OCI-LY1 (cell line): ENCODE data around the gene USH2A.

Experiments used
- H2AFZ ChIP-seq: fragments of 200-600 bp; sonication (generic), shearing (Covaris generic); 2 replicates; pipeline ENCODE4 v1.6.0; 2014; ENCODE audit warnings: antibody characterized with exemption, mild to moderate bottlenecking, low read length
- H3F3A ChIP-seq: fragments of 200-600 bp; sonication (generic), shearing (Covaris generic); 2 replicates; pipeline ENCODE4 v1.6.0; 2014; ENCODE audit warnings: mild to moderate bottlenecking, antibody characterized with exemption, low read length, moderate library complexity; ENCODE audit not compliant: insufficient read depth
- H3K27ac ChIP-seq: fragments of 200-600 bp; sonication (generic); 2 replicates; pipeline ENCODE4 v1.5.1; 2014; ENCODE audit warnings: low read length, mixed run types, mild to moderate bottlenecking, low read depth; ENCODE audit not compliant: poor library complexity, severe bottlenecking
- H3K27me3 ChIP-seq: fragments of 200-600 bp; sonication (generic); 2 replicates; pipeline ENCODE4 v1.6.0; 2014; ENCODE audit warnings: antibody characterized with exemption, mild to moderate bottlenecking, low read length, moderate library complexity; ENCODE audit not compliant: insufficient read depth
- H3K36me3 ChIP-seq: fragments of 200-600 bp; sonication (generic); 2 replicates; pipeline ENCODE4 v1.6.1; 2014; ENCODE audit warnings: mild to moderate bottlenecking, antibody characterized with exemption, low read length, moderate library complexity, mixed read lengths; ENCODE audit not compliant: insufficient read depth
- H3K4me1 ChIP-seq: fragments of 200-600 bp; sonication (generic); 2 replicates; pipeline ENCODE4 v1.5.1; 2014; ENCODE audit warnings: mild to moderate bottlenecking, low read length, moderate library complexity; ENCODE audit not compliant: insufficient read depth, severe bottlenecking
- H3K4me2 ChIP-seq: fragments of 200-600 bp; sonication (generic), shearing (Covaris generic); 2 replicates; pipeline ENCODE4 v1.6.1; 2014; ENCODE audit warnings: low read length
- H3K4me3 ChIP-seq: fragments of 200-600 bp; sonication (generic); 2 replicates; pipeline ENCODE4 v1.5.1; 2014; ENCODE audit warnings: low read length, low read depth, mild to moderate bottlenecking, mixed read lengths; ENCODE audit not compliant: poor library complexity, severe bottlenecking
- H3K79me2 ChIP-seq: fragments of 200-600 bp; shearing (Covaris generic); 2 replicates; pipeline ENCODE4 v1.6.1; 2016; ENCODE audit warnings: mixed run types, low read length, mixed read lengths; ENCODE audit not compliant: insufficient read depth
- H3K9ac ChIP-seq: fragments of 200-600 bp; sonication (generic), shearing (Covaris generic); 2 replicates; pipeline ENCODE4 v1.6.1; 2014; ENCODE audit warnings: mild to moderate bottlenecking, low read length, mixed read lengths
- H3K9me2 ChIP-seq: fragments of 200-600 bp; sonication (generic), shearing (Covaris generic); 2 replicates; pipeline ENCODE4 v1.6.1; 2014; ENCODE audit warnings: low read depth, mild to moderate bottlenecking, low read length, mixed read lengths
- H3K9me3 ChIP-seq: fragments of 200-600 bp; shearing (Covaris generic); 2 replicates; pipeline ENCODE4 v1.6.1; 2014; ENCODE audit warnings: low read length, mixed read lengths
- H4K20me1 ChIP-seq: fragments of 200-600 bp; sonication (generic), shearing (Covaris generic); 2 replicates; pipeline ENCODE4 v1.6.0; 2016; ENCODE audit warnings: mild to moderate bottlenecking, low read length; ENCODE audit not compliant: insufficient read depth
- EZH2 ChIP-seq: fragments of 200-600 bp; sonication (generic), shearing (Covaris generic); IDR thresholded peaks from 2 replicates; pipeline ENCODE4 v1.8.0; 2017; ENCODE audit warnings: borderline replicate concordance, mixed run types, mild to moderate bottlenecking, antibody characterized with exemption, low read length, moderate library complexity, mixed read lengths
- TF ChIP-seq, protein P1 (sequence below): fragments of 200-600 bp; sonication (generic), shearing (Covaris generic); IDR thresholded peaks from 2 replicates; pipeline ENCODE4 v1.5.1; 2017; ENCODE audit warnings: mild to moderate bottlenecking, antibody characterized with exemption, low read length, moderate library complexity, mixed read lengths

The USH2A gene

GRCh38 chr1:215595231-215595630, 828.0 kb downstream of the USH2A start:
- TF ChIP-seq EZH2 = no peak
- TF ChIP-seq, protein P1, sequence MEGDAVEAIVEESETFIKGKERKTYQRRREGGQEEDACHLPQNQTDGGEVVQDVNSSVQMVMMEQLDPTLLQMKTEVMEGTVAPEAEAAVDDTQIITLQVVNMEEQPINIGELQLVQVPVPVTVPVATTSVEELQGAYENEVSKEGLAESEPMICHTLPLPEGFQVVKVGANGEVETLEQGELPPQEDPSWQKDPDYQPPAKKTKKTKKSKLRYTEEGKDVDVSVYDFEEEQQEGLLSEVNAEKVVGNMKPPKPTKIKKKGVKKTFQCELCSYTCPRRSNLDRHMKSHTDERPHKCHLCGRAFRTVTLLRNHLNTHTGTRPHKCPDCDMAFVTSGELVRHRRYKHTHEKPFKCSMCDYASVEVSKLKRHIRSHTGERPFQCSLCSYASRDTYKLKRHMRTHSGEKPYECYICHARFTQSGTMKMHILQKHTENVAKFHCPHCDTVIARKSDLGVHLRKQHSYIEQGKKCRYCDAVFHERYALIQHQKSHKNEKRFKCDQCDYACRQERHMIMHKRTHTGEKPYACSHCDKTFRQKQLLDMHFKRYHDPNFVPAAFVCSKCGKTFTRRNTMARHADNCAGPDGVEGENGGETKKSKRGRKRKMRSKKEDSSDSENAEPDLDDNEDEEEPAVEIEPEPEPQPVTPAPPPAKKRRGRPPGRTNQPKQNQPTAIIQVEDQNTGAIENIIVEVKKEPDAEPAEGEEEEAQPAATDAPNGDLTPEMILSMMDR = no peak

DNA sequence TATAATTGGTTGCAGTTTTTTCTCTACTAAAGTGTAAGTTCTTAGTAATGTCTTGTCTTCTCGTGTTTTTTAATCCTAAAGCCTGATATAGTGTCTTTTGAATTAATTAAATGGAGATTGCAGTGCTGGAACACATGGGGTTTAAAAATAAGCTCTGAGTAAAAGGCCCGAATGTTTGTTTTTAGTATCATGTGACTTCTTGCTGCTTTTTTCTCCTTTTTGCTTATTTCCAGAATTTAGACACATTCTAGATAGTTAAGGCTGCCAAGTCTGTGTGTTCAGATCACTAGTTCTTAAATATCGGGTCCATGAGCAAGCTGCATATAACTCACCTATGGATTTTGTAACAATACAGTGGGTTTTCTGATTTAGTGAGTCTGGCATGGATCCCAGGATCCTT, 828.6 kb downstream of the USH2A start:
- H3K4me3 ChIP-seq = no peak overlapping the region
- H2AFZ ChIP-seq = no peak overlapping the region
- no peak for TF ChIP-seq EZH2
- TF ChIP-seq, protein P1 = no peak
- no peaks in the 10 kb centered on the region for H3K27me3 ChIP-seq
- H3K4me2 ChIP-seq = no peak overlapping the region
- no peaks in the 10 kb centered on the region for H3K4me1 ChIP-seq
- H3K36me3 ChIP-seq = no peaks in the 10 kb centered on the region
- H3K27ac ChIP-seq = no peak overlapping the region
- H3K9me2 ChIP-seq = no peaks in the 10 kb centered on the region
- H3K9me3 ChIP-seq = no peaks in the 10 kb centered on the region
- no peaks in the 10 kb centered on the region for H3K79me2 ChIP-seq
- no peak overlapping the region for H3K9ac ChIP-seq
- H3F3A ChIP-seq = no peaks in the 10 kb centered on the region
- H4K20me1 ChIP-seq = no peaks in the 10 kb centered on the region

More at GRCh38 chr1:215595231-215595630, 828.0 kb downstream of the USH2A start:
- H3K4me3 ChIP-seq = no peak overlapping the region
- H3K27me3 ChIP-seq = no peaks in the 10 kb centered on the region
- H3K9ac ChIP-seq = no peak overlapping the region
- no peaks in the 10 kb centered on the region for H4K20me1 ChIP-seq
- no peak overlapping the region for H3K4me2 ChIP-seq
- H2AFZ ChIP-seq = no peak overlapping the region
- no peaks in the 10 kb centered on the region for H3K9me3 ChIP-seq
- no peaks in the 10 kb centered on the region for H3F3A ChIP-seq
- no peaks in the 10 kb centered on the region for H3K79me2 ChIP-seq
- no peaks in the 10 kb centered on the region for H3K9me2 ChIP-seq
- H3K27ac ChIP-seq = no peak overlapping the region
- H3K36me3 ChIP-seq = no peaks in the 10 kb centered on the region
- no peaks in the 10 kb centered on the region for H3K4me1 ChIP-seq

DNA sequence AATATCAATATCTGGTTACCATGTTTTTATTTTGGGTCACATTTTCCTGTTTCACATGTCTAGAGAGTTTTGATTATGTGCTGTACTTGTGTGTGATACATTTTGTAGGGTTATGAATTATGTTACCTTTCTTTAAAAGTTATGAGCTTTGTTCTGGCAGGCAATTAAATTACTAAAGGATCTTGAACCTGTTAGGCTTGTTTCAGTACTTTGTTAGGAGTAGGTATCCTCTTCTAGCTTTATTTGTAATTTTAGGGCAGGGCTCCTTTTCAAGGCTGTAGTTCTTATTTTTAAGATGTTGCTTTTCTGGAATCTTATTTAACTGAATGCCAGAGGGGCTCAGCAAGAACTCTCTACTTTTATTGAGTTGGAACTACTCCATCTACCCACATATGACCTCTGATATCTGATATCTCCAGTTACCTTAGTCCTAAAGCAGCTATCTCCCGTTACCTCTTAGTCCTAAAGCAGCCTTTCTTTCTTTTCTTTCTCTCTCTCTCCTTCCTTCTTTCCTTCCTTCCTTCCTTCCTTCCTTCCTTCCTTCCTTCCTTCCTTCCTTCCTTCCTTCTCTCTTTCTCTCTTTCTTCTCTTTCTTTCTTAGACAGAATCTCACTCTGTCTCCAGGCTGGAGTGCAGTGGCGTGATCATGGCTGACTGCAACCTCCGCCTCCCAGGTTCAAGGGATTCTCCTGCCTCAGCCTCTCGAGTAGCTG, 832.3 kb downstream of the USH2A start:
- Histone ChIP-seq H3K4me2 (no peak overlapping the region), H3K36me3 (no peaks in the 10 kb centered on the region)
- no peak for TF ChIP-seq EZH2
- TF ChIP-seq, protein P1 = no peak

More for the DNA sequence above, 832.3 kb downstream of the USH2A start:
- Histone ChIP-seq H2AFZ (no peak overlapping the region), H3K27ac (no peak overlapping the region), H3K27me3 (no peaks in the 10 kb centered on the region), H3K9me2 (no peaks in the 10 kb centered on the region), H3K79me2 (no peaks in the 10 kb centered on the region), H4K20me1 (no peaks in the 10 kb centered on the region), H3K9me3 (no peaks in the 10 kb centered on the region), H3K9ac (no peak overlapping the region), H3F3A (no peaks in the 10 kb centered on the region), H3K4me3 (no peak overlapping the region), H3K4me1 (no peaks in the 10 kb centered on the region)
